C1 segment of cervical spinal cord (tissue), 14 donors: ENCODE data around the gene EXOC8.

Experiments used
- DNase-seq, 14 donors: peaks; one replicate each; lab custom pipeline; 2025; lab: John Stamatoyannopoulos, UW

EXOC8 gene

GRCh38 chr1:231317306-231318014 is 20.2 kb downstream of the EXOC8 start:
- no peak for DNase-seq

GRCh38 chr1:231315887-231316286 is 21.8 kb downstream of the EXOC8 start:
- DNase-seq, result peak in 1 of 14 donors; percentile 2

- DNase-seq, result no peak
Measured at GRCh38 chr1:231313661-231314060, 24.0 kb downstream of the EXOC8 start.

GRCh38 chr1:231312432-231312788 is 25.2 kb downstream of the EXOC8 start:
- no peak for DNase-seq

- no peak for DNase-seq
Measured at GRCh38 chr1:231311720-231312431, 25.8 kb downstream of the EXOC8 start.

GRCh38 chr1:231310391-231310934 is 27.2 kb downstream of the EXOC8 start:
- no peak for DNase-seq

GRCh38 chr1:231301990-231302389 is 35.7 kb downstream of the EXOC8 start:
- DNase-seq, result no peak

GRCh38 chr1:231295938-231296337 is 41.7 kb downstream of the EXOC8 start:
- no peak for DNase-seq

- no peak for DNase-seq
Measured at GRCh38 chr1:231286603-231287002, 51.0 kb downstream of the EXOC8 start.

GRCh38 chr1:231284441-231284840 is 53.2 kb downstream of the EXOC8 start:
- no peak for DNase-seq
